K562 (cell line): ENCODE results near the gene UNC13A. TPM values are rescaled to one million over a fixed set of nuclear protein-coding genes. Genes with fewer than 3 reads are reported as not detected.

Source experiments
- GABPB1 ChIP-seq: sonication (generic); formaldehyde crosslinking; IDR thresholded peaks from 2 replicates; pipeline ENCODE4 v1.8.0; 2022; ENCODE audit warnings: mild to moderate bottlenecking, missing genetic modification reagents
- polyA plus RNA-seq, 8 experiments: library from polyadenylated mRNA; depleted of rRNA in 4 of 8; stranded (reverse) in 5 of 8; unstranded in 3 of 8; fragments of >200 nt; fragmentation: Nextera tagmentation in 2 of 8; fragmentation: Illumina TruSeq in 1 of 8; extraction: Ambion mirVana in 2 of 8; extraction: Trizol in 1 of 8; gene quantifications; 2 replicates each; pipeline versions ENCODE4 v1.2.1 to v1.2.3, GENCODE V29; 2011 to 2014; ENCODE audit warnings: inconsistent platforms in 1 of 8, missing spikeins in 1 of 8
- total RNA-seq, 7 experiments: library from RNA; depleted of rRNA in 6 of 7; stranded (reverse); fragments of >200 nt in 6 of 7; fragmentation: Illumina TruSeq in 2 of 7; extraction: Trizol in 2 of 7; gene quantifications; 2 replicates each; pipeline versions ENCODE4 v1.2.1 to v1.2.3, GENCODE V29; 2011 to 2021; ENCODE audit warnings: low replicate concordance in 1 of 7
- TF ChIP-seq, protein P1 (sequence below): fragments of 200-800 bp; sonication (Bioruptor generic); IDR thresholded peaks from 2 replicates; pipeline ENCODE4 v1.6.1; 2017; ENCODE audit warnings: missing genetic modification characterization, missing compliant biosample characterization
- TF ChIP-seq, protein P2 (sequence below): sonication (generic); formaldehyde crosslinking; IDR thresholded peaks from 2 replicates; pipeline ENCODE4 v1.8.0; 2022; ENCODE audit warnings: mild to moderate bottlenecking, missing genetic modification reagents
- TF ChIP-seq, protein P3 (sequence below): fragments of 450-650 bp; IDR thresholded peaks from 2 replicates; pipeline ENCODE4 v1.6.1; 2017; ENCODE audit warnings: antibody characterized with exemption

Gene UNC13A
- total and polyA plus RNA-seq, 9 of the 15 experiments (the other 6 are each of a cell fraction or from before 2014, with no cell fraction given) = 0.03 to 1.0 (median 0.25) TPM

DNA sequence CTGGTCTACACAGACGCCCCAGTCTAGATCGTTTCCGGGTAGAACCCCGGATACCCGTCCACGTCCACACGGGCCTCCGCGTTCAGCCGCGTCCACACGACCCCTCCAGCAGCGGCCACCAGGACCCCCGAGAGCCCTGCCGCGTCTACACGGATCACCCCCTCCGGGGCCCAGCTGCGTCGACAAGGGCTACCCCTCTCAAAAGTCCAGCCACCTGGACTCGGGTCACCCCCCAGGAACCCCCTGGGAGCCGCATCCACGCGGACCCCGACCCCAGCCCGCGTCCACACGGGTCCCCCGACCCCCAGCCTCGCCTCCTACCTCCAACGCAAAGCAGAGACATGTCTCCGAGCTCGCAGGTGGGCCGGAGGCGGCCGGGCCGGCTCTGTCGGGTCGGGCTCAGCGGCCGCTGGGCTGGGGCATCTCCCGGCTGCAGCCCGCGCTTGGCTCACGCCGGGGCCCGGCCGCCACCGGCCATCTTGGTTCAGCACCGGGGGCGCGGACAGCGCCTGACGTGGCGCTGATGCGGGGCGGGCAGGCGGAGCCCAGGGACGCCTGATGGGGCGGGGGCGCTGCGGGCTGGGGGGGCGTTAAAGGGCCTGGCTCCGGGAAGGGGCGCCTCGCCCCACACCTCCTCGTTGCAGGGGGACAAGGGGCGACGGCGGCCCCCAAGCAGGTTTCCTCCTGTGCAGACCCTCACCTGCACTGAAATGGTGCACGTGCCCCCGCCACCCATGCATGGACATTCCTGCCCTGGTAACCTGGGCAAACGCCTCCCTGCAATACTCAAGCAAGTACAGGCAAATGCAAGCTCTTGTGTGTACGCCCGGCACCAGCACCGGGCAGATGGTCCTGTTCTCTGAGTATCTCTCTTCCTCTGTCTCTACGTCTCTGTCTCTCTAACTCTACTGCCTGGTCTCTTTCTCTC lies at the start of gene UNC13A (continued):
- TF ChIP-seq, protein P1, sequence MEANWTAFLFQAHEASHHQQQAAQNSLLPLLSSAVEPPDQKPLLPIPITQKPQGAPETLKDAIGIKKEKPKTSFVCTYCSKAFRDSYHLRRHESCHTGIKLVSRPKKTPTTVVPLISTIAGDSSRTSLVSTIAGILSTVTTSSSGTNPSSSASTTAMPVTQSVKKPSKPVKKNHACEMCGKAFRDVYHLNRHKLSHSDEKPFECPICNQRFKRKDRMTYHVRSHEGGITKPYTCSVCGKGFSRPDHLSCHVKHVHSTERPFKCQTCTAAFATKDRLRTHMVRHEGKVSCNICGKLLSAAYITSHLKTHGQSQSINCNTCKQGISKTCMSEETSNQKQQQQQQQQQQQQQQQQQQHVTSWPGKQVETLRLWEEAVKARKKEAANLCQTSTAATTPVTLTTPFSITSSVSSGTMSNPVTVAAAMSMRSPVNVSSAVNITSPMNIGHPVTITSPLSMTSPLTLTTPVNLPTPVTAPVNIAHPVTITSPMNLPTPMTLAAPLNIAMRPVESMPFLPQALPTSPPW (CRISPR knock-in tag) = peak; percentile 88
- TF ChIP-seq, protein P2, sequence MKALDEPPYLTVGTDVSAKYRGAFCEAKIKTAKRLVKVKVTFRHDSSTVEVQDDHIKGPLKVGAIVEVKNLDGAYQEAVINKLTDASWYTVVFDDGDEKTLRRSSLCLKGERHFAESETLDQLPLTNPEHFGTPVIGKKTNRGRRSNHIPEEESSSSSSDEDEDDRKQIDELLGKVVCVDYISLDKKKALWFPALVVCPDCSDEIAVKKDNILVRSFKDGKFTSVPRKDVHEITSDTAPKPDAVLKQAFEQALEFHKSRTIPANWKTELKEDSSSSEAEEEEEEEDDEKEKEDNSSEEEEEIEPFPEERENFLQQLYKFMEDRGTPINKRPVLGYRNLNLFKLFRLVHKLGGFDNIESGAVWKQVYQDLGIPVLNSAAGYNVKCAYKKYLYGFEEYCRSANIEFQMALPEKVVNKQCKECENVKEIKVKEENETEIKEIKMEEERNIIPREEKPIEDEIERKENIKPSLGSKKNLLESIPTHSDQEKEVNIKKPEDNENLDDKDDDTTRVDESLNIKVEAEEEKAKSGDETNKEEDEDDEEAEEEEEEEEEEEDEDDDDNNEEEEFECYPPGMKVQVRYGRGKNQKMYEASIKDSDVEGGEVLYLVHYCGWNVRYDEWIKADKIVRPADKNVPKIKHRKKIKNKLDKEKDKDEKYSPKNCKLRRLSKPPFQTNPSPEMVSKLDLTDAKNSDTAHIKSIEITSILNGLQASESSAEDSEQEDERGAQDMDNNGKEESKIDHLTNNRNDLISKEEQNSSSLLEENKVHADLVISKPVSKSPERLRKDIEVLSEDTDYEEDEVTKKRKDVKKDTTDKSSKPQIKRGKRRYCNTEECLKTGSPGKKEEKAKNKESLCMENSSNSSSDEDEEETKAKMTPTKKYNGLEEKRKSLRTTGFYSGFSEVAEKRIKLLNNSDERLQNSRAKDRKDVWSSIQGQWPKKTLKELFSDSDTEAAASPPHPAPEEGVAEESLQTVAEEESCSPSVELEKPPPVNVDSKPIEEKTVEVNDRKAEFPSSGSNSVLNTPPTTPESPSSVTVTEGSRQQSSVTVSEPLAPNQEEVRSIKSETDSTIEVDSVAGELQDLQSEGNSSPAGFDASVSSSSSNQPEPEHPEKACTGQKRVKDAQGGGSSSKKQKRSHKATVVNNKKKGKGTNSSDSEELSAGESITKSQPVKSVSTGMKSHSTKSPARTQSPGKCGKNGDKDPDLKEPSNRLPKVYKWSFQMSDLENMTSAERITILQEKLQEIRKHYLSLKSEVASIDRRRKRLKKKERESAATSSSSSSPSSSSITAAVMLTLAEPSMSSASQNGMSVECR (CRISPR knock-in tag) = peak; percentile 86
- TF ChIP-seq, protein P3, sequence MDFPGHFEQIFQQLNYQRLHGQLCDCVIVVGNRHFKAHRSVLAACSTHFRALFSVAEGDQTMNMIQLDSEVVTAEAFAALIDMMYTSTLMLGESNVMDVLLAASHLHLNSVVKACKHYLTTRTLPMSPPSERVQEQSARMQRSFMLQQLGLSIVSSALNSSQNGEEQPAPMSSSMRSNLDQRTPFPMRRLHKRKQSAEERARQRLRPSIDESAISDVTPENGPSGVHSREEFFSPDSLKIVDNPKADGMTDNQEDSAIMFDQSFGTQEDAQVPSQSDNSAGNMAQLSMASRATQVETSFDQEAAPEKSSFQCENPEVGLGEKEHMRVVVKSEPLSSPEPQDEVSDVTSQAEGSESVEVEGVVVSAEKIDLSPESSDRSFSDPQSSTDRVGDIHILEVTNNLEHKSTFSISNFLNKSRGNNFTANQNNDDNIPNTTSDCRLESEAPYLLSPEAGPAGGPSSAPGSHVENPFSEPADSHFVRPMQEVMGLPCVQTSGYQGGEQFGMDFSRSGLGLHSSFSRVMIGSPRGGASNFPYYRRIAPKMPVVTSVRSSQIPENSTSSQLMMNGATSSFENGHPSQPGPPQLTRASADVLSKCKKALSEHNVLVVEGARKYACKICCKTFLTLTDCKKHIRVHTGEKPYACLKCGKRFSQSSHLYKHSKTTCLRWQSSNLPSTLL = no peak
- peak; percentile 63; the same call in 1 of the 2 replicates for TF ChIP-seq GABPB1 (CRISPR knock-in tag)
- TF ChIP-seq, all 486 proteins: peak for 55
